Measurements from ENCODE around the gene NPHP4. TPM values are rescaled to one million over a fixed set of nuclear protein-coding genes. Genes with fewer than 3 reads are reported as not detected.

The NPHP4 gene
- polyA plus RNA-seq, 1 donor (not counting 4 experiments of a cell fraction or from before 2014, with no cell fraction given) = 3.7 TPM

DNA sequence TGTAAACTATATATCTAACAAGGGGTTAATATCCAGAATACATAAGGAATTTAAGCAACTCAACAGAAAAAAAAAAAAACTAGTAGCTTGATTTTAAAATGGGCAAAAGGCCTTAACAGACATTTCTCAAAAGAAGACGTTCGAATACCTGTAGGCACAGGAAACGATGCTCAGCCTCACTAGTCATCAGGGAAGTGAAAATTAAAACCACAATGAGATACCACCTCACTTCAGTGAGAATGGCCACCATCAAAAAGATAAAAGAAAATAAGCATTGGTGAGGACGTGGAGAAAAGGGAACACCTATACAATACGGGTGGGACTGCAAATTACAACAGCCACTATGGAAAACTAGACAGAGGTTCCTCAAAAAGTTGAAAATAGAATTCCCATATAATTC, 37.3 kb downstream of the NPHP4 start:
- H3K27ac ChIP-seq (ENCODE audit: control insufficient read depth, insufficient read depth, low read length) = no peak overlapping the region
- FAIRE-seq (no peak), DNase-seq (ENCODE audit: low read depth, low spot score) (no peak)
- no peaks in the 10 kb centered on the region for H3K4me1 ChIP-seq (ENCODE audit: control insufficient read depth, extremely low read depth, insufficient read depth, low read length)
- dilution Hi-C loops (cut with MboI; ENCODE audit: extremely low pct_ligation_motif_present, low sequenced_read_pairs) = no loop called here
- no peaks in the 10 kb centered on the region for H3K9me3 ChIP-seq (ENCODE audit: control insufficient read depth, low read depth, low read length)
- no peak overlapping the region for H2AFZ ChIP-seq (ENCODE audit: control insufficient read depth, low read length)
- peaks cover 13 to 22% of the 10 kb centered on the region in 2 experiments for H3K36me3 ChIP-seq (ENCODE audit: control insufficient read depth in 2 of 2, extremely low read depth in 1 of 2, insufficient read depth in 2 of 2, low read length in 2 of 2)
- TF ChIP-seq EZH2 (IDR thresholded peaks at IDR 0.05; ENCODE audit: low read length) (no peak), CTCF (optimal IDR thresholded peaks at IDR 0.05 in 1 of 3, IDR thresholded peaks at IDR 0.05 in 1 of 3, conservative IDR thresholded peaks at IDR 0.05 in 1 of 3; ENCODE audit: extremely low read depth in 1 of 3, insufficient read depth in 2 of 3, low read length in 3 of 3) (no peak)
- no peak overlapping the region for H3K9ac ChIP-seq (ENCODE audit: control insufficient read depth, extremely low read depth, insufficient read depth, low read length)
- no peak overlapping the region for H3K4me3 ChIP-seq (ENCODE audit: control insufficient read depth in 2 of 3, extremely low read depth in 1 of 3, insufficient read depth in 2 of 3, low read depth in 1 of 3, low read length in 3 of 3)
- no peaks in the 10 kb centered on the region for H3K79me2 ChIP-seq (ENCODE audit: control insufficient read depth, insufficient read depth, low read length)
- no peaks in the 10 kb centered on the region for H3K27me3 ChIP-seq (ENCODE audit: control insufficient read depth, extremely low read depth, insufficient read depth, low read length)
- no peaks in the 10 kb centered on the region for H4K20me1 ChIP-seq (ENCODE audit: control insufficient read depth, extremely low read depth, insufficient read depth, low read length)
- no peak overlapping the region for H3K4me2 ChIP-seq (ENCODE audit: control insufficient read depth, extremely low read depth, insufficient read depth, low read depth, low read length)
- H3K9me1 ChIP-seq (ENCODE audit: control insufficient read depth, extremely low read depth, insufficient read depth, low read length) = no peaks in the 10 kb centered on the region

- TF ChIP-seq CTCF (optimal IDR thresholded peaks at IDR 0.05 in 1 of 3, IDR thresholded peaks at IDR 0.05 in 1 of 3, conservative IDR thresholded peaks at IDR 0.05 in 1 of 3; ENCODE audit: extremely low read depth in 1 of 3, insufficient read depth in 2 of 3, low read length in 3 of 3) (no peak), EZH2 (IDR thresholded peaks at IDR 0.05; ENCODE audit: low read length) (no peak)
These were observed 38.8 kb downstream of the NPHP4 start for GRCh38 chr1:5953386-5953785.

More at GRCh38 chr1:5953386-5953785, 38.8 kb downstream of the NPHP4 start:
- Histone ChIP-seq H4K20me1 (ENCODE audit: control insufficient read depth, extremely low read depth, insufficient read depth, low read length) (no peaks in the 10 kb centered on the region), H3K79me2 (ENCODE audit: control insufficient read depth, insufficient read depth, low read length) (no peaks in the 10 kb centered on the region), H3K27ac (ENCODE audit: control insufficient read depth, insufficient read depth, low read length) (no peak overlapping the region), H3K27me3 (ENCODE audit: control insufficient read depth, extremely low read depth, insufficient read depth, low read length) (no peaks in the 10 kb centered on the region), H3K9me1 (ENCODE audit: control insufficient read depth, extremely low read depth, insufficient read depth, low read length) (no peaks in the 10 kb centered on the region), H2AFZ (ENCODE audit: control insufficient read depth, low read length) (no peak overlapping the region), H3K4me1 (ENCODE audit: control insufficient read depth, extremely low read depth, insufficient read depth, low read length) (no peaks in the 10 kb centered on the region), H3K4me2 (ENCODE audit: control insufficient read depth, extremely low read depth, insufficient read depth, low read depth, low read length) (no peak overlapping the region), H3K36me3 (ENCODE audit: control insufficient read depth in 2 of 2, extremely low read depth in 1 of 2, insufficient read depth in 2 of 2, low read length in 2 of 2) (peaks cover 11 to 13% of the 10 kb centered on the region in 2 experiments), H3K9me3 (ENCODE audit: control insufficient read depth, low read depth, low read length) (no peaks in the 10 kb centered on the region), H3K9ac (ENCODE audit: control insufficient read depth, extremely low read depth, insufficient read depth, low read length) (no peak overlapping the region), H3K4me3 (ENCODE audit: control insufficient read depth in 2 of 3, extremely low read depth in 1 of 3, insufficient read depth in 2 of 3, low read depth in 1 of 3, low read length in 3 of 3) (no peak overlapping the region)
- FAIRE-seq (no peak), DNase-seq (ENCODE audit: low read depth, low spot score) (no peak)
- dilution Hi-C loops (cut with MboI; ENCODE audit: extremely low pct_ligation_motif_present, low sequenced_read_pairs) = no loop called here
